Esophagus muscularis mucosa (tissue), 4 donors: ENCODE measurements around the gene TTC4.

Experiments used
- EP300 ChIP-seq: sonication (generic); formaldehyde crosslinking; IDR thresholded peaks from one replicate; pipeline ENCODE4 v1.6.1; 2017; ENCODE audit warnings: antibody characterized with exemption
- POLR2A ChIP-seq: fragments of 450-650 bp; IDR thresholded peaks from one replicate; pipeline ENCODE4 v1.6.1; 2017; ENCODE audit warnings: antibody characterized with exemption, moderate library complexity, mild to moderate bottlenecking, low read depth
- TF ChIP-seq, protein P1 (sequence below), 3 experiments: fragments of 200-600 bp in 2 of 3; fragments of 450-650 bp in 1 of 3; sonication (generic) in 2 of 3; IDR thresholded peaks; one replicate each; pipeline ENCODE4 v1.5.1; 2017 to 2019; ENCODE audit warnings: antibody characterized with exemption in 3 of 3, mild to moderate bottlenecking in 2 of 3, moderate library complexity in 1 of 3

- TF ChIP-seq, protein P1, sequence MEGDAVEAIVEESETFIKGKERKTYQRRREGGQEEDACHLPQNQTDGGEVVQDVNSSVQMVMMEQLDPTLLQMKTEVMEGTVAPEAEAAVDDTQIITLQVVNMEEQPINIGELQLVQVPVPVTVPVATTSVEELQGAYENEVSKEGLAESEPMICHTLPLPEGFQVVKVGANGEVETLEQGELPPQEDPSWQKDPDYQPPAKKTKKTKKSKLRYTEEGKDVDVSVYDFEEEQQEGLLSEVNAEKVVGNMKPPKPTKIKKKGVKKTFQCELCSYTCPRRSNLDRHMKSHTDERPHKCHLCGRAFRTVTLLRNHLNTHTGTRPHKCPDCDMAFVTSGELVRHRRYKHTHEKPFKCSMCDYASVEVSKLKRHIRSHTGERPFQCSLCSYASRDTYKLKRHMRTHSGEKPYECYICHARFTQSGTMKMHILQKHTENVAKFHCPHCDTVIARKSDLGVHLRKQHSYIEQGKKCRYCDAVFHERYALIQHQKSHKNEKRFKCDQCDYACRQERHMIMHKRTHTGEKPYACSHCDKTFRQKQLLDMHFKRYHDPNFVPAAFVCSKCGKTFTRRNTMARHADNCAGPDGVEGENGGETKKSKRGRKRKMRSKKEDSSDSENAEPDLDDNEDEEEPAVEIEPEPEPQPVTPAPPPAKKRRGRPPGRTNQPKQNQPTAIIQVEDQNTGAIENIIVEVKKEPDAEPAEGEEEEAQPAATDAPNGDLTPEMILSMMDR (IDR thresholded peaks at IDR 0.05) = no peak
- TF ChIP-seq POLR2A (no peak), EP300 (no peak)
These were observed 29.0 kb downstream of the TTC4 start for GRCh38 chr1:54744696-54745095.
